Stimulated activated CD4-positive, alpha-beta T cell treated with anti-CD3 and anti-CD28 coated beads, Interleukin-15, amount 100 ng/mL, for 1 hour (primary cell): ENCODE results near the gene CNTNAP4.

ENCODE experiments used
- DNase-seq, 2 donors: peaks; one replicate each; pipeline ENCODE4 v3.0.0-alpha.2; 2020; ENCODE audit warnings: low read depth in 1 of 2, low spot score in 1 of 2

CNTNAP4 gene

GRCh38 chr16:76389126-76389525 is 111.9 kb downstream of the CNTNAP4 start:
- DNase-seq: no peak

- DNase-seq: no peak
Measured at GRCh38 chr16:76390476-76390875, 113.3 kb downstream of the CNTNAP4 start.

GRCh38 chr16:76396977-76397376 is 119.8 kb downstream of the CNTNAP4 start:
- DNase-seq: no peak

- no peak for DNase-seq
Measured at GRCh38 chr16:76409706-76410105, 132.5 kb downstream of the CNTNAP4 start.

- DNase-seq: no peak
Measured at GRCh38 chr16:76421571-76421970, 144.4 kb downstream of the CNTNAP4 start.

GRCh38 chr16:76428858-76429257 is 151.7 kb downstream of the CNTNAP4 start:
- DNase-seq: no peak

- no peak for DNase-seq
Measured at GRCh38 chr16:76441391-76441790, 164.2 kb downstream of the CNTNAP4 start.

GRCh38 chr16:76441876-76442275 is 164.7 kb downstream of the CNTNAP4 start:
- no peak for DNase-seq

GRCh38 chr16:76443973-76444372 is 166.8 kb downstream of the CNTNAP4 start:
- no peak for DNase-seq

GRCh38 chr16:76444832-76445231 is 167.6 kb downstream of the CNTNAP4 start:
- no peak for DNase-seq

GRCh38 chr16:76445815-76446214 is 168.6 kb downstream of the CNTNAP4 start:
- DNase-seq: no peak

GRCh38 chr16:76446251-76446650 is 169.1 kb downstream of the CNTNAP4 start:
- no peak for DNase-seq

GRCh38 chr16:76450890-76451289 is 173.7 kb downstream of the CNTNAP4 start:
- DNase-seq: no peak

GRCh38 chr16:76455257-76455656 is 178.1 kb downstream of the CNTNAP4 start:
- no peak for DNase-seq

GRCh38 chr16:76456016-76456415 is 178.8 kb downstream of the CNTNAP4 start:
- no peak for DNase-seq

- no peak for DNase-seq
Measured at GRCh38 chr16:76459111-76459510, 181.9 kb downstream of the CNTNAP4 start.

- no peak for DNase-seq
Measured at GRCh38 chr16:76461836-76462235, 184.6 kb downstream of the CNTNAP4 start.

GRCh38 chr16:76464955-76465620 is 187.9 kb downstream of the CNTNAP4 start:
- no peak for DNase-seq

GRCh38 chr16:76466871-76467270 is 189.7 kb downstream of the CNTNAP4 start:
- no peak for DNase-seq

GRCh38 chr16:76474048-76474447 is 196.8 kb downstream of the CNTNAP4 start:
- no peak for DNase-seq

GRCh38 chr16:76478105-76478504 is 200.9 kb downstream of the CNTNAP4 start:
- DNase-seq: no peak

- no peak for DNase-seq
Measured at GRCh38 chr16:76483307-76483909, 206.2 kb downstream of the CNTNAP4 start.

GRCh38 chr16:76484020-76484419 is 206.8 kb downstream of the CNTNAP4 start:
- no peak for DNase-seq
